SJSA1 (cell line): Measurements from ENCODE around the gene PHF21B. TPM values are rescaled to one million over a fixed set of nuclear protein-coding genes. Genes with fewer than 3 reads are reported as not detected.

Experiments
- DNase-seq, 2 experiments: peaks; one replicate each; pipeline ENCODE4 v3.0.0-alpha.2; 2015 to 2020; ENCODE audit warnings: low spot score in 2 of 2, low read depth in 1 of 2
- H3K27ac ChIP-seq: fragments of 250-450 bp; sonication (Bioruptor Pico); 2 replicates; pipeline ENCODE4 v1.5.1; 2020; ENCODE audit warnings: mild to moderate bottlenecking, moderate library complexity
- H3K27me3 ChIP-seq: fragments of 250-450 bp; sonication (Bioruptor Pico); replicated peaks from 2 replicates; pipeline ENCODE4 v1.5.1; 2020; ENCODE audit warnings: mild to moderate bottlenecking, moderate library complexity
- H3K36me3 ChIP-seq: fragments of 250-450 bp; sonication (Bioruptor Pico); 2 replicates; pipeline ENCODE4 v1.5.1; 2020; ENCODE audit warnings: mild to moderate bottlenecking
- H3K4me1 ChIP-seq: fragments of 250-450 bp; sonication (Bioruptor Pico); replicated peaks from 2 replicates; pipeline ENCODE4 v1.6.1; 2021; ENCODE audit warnings: mild to moderate bottlenecking
- H3K4me3 ChIP-seq: fragments of 250-450 bp; sonication (Bioruptor Pico); 2 replicates; pipeline ENCODE4 v1.5.1; 2020; ENCODE audit warnings: mild to moderate bottlenecking
- H3K9me3 ChIP-seq: fragments of 250-450 bp; sonication (Bioruptor Pico); replicated peaks from 2 replicates; pipeline ENCODE4 v1.5.1; 2020; ENCODE audit warnings: mild to moderate bottlenecking
- total RNA-seq: library from RNA; depleted of rRNA; stranded (reverse); fragments of >200 nt; shearing (Covaris generic); gene quantifications from 2 replicates; pipeline ENCODE4 v1.2.3, GENCODE V29; 2014; rRNA removed

Gene PHF21B
- total RNA-seq, 1 experiment from 2014 or later = 1.3 TPM

DNA sequence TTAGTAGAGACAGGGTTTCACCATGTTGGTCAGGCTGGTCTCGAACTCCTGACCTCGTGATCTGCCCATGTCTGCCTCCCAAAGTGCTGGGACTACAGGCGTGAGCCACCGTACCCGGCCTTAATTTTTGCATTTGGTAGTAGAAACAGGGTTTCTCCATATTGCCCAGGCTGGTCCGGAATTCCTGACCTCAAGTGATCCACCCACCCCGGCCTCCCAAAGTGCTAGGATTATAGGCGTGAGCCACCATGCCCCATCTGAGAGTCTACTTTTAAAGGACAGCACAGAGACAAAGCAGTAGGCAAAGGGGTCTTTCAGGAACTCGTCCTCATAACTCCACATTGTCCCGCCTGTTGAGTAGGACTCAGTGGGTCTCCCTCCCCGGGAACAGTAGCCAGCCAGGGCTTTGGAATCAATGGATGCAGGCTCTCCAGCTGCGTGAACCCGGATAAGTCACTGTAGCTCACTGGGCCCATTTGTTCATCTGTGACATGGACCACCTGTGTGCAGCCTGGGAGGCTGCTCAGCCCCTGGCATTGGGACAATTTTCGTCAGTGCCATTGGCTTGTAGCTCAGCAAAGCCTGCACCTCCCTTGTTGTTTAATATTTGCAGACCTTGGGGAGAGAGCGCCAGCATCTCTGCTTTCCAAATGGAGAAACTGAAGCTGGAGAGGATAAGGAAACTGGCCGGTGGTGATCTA, 171.3 kb downstream of the PHF21B start:
- Histone ChIP-seq H3K27ac (no peak overlapping the region), H3K9me3 (no peaks in the 10 kb centered on the region), H3K4me3 (no peak overlapping the region), H3K36me3 (no peaks in the 10 kb centered on the region), H3K27me3 (peaks cover 3% of the 10 kb centered on the region; the same call in 1 of the 2 replicates), H3K4me1 (no peaks in the 10 kb centered on the region)
- no peak for DNase-seq

DNA sequence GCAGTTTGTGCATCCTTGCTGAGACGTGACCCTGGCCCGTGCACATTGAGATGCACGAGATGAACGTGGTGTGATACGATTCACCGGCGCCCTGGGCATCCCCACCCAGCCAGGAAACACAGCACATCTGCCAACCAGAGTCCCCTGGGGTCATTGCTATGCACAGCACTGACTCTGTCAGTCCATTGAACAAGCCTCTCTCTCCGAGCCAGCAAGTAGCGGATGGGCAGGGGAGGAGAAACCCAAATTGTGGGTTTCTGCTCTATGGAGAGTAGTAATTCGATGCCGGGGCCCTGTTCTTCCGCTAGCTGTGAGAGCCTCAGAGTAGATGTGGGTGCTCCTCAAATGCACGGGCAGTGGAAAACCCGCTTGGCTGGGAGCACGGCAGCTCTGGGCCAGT, 172.3 kb downstream of the PHF21B start:
- H3K36me3 ChIP-seq = no peaks in the 10 kb centered on the region
- no peak overlapping the region for H3K27ac ChIP-seq
- H3K27me3 ChIP-seq = peaks cover 3% of the 10 kb centered on the region; the same call in 1 of the 2 replicates
- no peaks in the 10 kb centered on the region for H3K4me1 ChIP-seq
- no peaks in the 10 kb centered on the region for H3K9me3 ChIP-seq
- no peak overlapping the region for H3K4me3 ChIP-seq
- no peak for DNase-seq

DNA sequence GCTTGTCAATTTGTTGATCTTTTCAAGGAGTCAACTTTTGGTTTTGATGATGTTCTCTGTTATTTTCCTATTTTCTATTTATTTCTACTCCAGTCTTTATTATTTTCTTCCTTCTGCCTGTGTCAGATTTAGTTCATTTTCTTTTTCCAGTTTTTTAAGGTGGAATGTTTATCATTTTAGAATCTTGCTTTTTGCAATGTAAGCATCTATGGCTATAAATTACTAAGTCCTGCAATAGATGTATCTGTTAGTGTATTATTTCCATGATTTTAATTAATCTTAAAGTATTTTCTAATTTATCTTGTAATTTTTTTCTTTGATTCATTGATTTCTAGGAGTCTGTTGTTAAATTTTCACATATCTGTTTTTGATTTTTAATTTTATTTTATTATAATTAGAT, 175.7 kb downstream of the PHF21B start:
- H3K4me3 ChIP-seq = no peak overlapping the region
- H3K4me1 ChIP-seq = no peaks in the 10 kb centered on the region
- H3K27ac ChIP-seq = no peak overlapping the region
- no peak for DNase-seq
- no peaks in the 10 kb centered on the region for H3K9me3 ChIP-seq
- peaks cover 3% of the 10 kb centered on the region; the same call in 1 of the 2 replicates for H3K27me3 ChIP-seq
- no peaks in the 10 kb centered on the region for H3K36me3 ChIP-seq

DNA sequence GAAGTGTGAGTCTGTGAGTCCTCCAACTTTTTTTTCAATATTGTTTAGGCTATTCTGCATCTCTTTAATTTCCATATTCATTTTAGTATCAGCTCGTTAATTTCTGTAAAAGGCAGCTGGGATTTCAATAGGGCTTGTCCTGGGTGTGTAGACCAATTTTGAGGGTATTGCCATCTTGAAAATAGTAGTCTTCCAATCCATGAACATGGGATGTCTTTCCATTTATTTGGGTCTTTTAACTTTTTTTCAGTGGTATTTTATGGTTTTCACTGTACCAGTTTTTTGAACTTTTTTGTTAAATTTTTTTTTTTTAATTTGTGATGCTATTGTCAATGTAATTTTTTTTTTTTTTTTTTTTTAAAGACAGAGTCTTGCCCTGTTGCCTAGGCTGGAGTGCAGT, 177.9 kb downstream of the PHF21B start:
- H3K27me3 ChIP-seq = no peaks in the 10 kb centered on the region
- no peaks in the 10 kb centered on the region for H3K9me3 ChIP-seq
- DNase-seq = no peak
- H3K36me3 ChIP-seq = no peaks in the 10 kb centered on the region
- H3K4me3 ChIP-seq = no peak overlapping the region
- no peak overlapping the region for H3K27ac ChIP-seq
- H3K4me1 ChIP-seq = no peaks in the 10 kb centered on the region

Other genes with a start within 250 kb of the PHF21B start
- gene NUP50, start 153.9 kb upstream of the PHF21B start, total RNA-seq = 61.9 and 124 TPM in 2 replicates
- gene KIAA0930, start 230.9 kb upstream of the PHF21B start, total RNA-seq = 126 and 192 TPM in 2 replicates